Transverse colon (tissue), 3 donors: Measurements from ENCODE around the gene PRKAR2A.
"Not testable (repeated sequence)": the region's sequence is repeated elsewhere in the genome, so short reads cannot be mapped to it uniquely, and the experiment has no call there.

ENCODE experiments used
- CTCF ChIP-seq, 5 experiments: fragments of 200-600 bp in 3 of 5; fragments of 450-650 bp in 2 of 5; sonication (generic) in 3 of 5; IDR thresholded peaks; 1 replicate in 2 of 5; 2 replicates in 3 of 5; pipeline ENCODE4 v1.5.1; 2016 to 2017; ENCODE audit warnings: antibody characterized with exemption in 5 of 5, inconsistent platforms in 3 of 5, mild to moderate bottlenecking in 2 of 5, moderate library complexity in 1 of 5
- POLR2A ChIP-seq: fragments of 450-650 bp; IDR thresholded peaks from one replicate; pipeline ENCODE4 v1.6.1; 2016; ENCODE audit warnings: antibody characterized with exemption, mild to moderate bottlenecking, moderate library complexity

GRCh38 chr3:48778565-48778964, 69.1 kb downstream of the PRKAR2A start:
- TF ChIP-seq CTCF (IDR thresholded peaks at IDR 0.05); POLR2A: not testable (repeated sequence)
